ENCODE data around the gene RNF144A.

DNA sequence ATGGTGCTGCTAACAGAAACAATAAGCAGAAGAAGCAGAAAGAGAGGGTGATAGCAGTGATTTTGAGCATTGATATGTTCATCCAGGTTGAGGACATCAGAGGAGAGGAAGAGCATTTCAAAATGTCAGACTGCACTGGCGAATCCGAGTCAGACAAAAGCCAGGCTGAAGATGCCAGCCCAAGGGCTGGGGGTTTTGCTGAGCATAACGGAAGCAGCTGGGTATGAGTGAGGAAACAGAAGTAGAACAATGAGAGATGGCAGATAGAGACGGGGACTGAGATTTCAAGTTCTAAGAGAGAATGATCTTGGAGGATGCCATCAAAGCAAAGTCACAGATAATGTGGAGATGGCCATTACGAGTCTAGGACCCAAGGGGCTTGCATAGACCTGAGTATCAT, 151.2 kb downstream of the RNF144A start:
- TF ChIP-seq CTCF (IDR thresholded peaks at IDR 0.05) (no peak), ATF2 (CRISPR knock-in tag; IDR thresholded peaks at IDR 0.05; ENCODE audit: borderline replicate concordance, low read depth) (no peak), HMGXB4 (CRISPR knock-in tag; IDR thresholded peaks at IDR 0.05) (no peak), CREB1 (CRISPR knock-in tag; IDR thresholded peaks at IDR 0.05) (no peak), ZNF263 (CRISPR knock-in tag; IDR thresholded peaks at IDR 0.05; ENCODE audit: low read depth) (no peak), ELF4 (CRISPR knock-in tag; IDR thresholded peaks at IDR 0.05; ENCODE audit: low read depth) (no peak), NFYB (CRISPR knock-in tag; conservative IDR thresholded peaks at IDR 0.05; ENCODE audit: low read depth) (no peak), CBFB (CRISPR knock-in tag; IDR thresholded peaks at IDR 0.05; ENCODE audit: low read depth) (no peak), ATF3 (CRISPR knock-in tag; conservative IDR thresholded peaks at IDR 0.05) (no peak), NFE2L1 (CRISPR knock-in tag; IDR thresholded peaks at IDR 0.05) (no peak), SP1 (CRISPR knock-in tag; conservative IDR thresholded peaks at IDR 0.05) (no peak), ETV6 (CRISPR knock-in tag; IDR thresholded peaks at IDR 0.05) (no peak), FOXP4 (CRISPR knock-in tag; IDR thresholded peaks at IDR 0.05) (no peak), ZNF512 (CRISPR knock-in tag; IDR thresholded peaks at IDR 0.05; ENCODE audit: borderline replicate concordance) (no peak)
